HepG2 (cell line): ENCODE results near the gene MYADML2. TPM values are rescaled to one million over a fixed set of nuclear protein-coding genes. Genes with fewer than 3 reads are reported as not detected.

Experiments used
- ARID3A ChIP-seq: IDR thresholded peaks from 2 replicates; pipeline ENCODE4 v1.6.1; 2012; ENCODE audit warnings: low read depth, low read length, improper control_type of control experiment
- ATF2 ChIP-seq: sonication (generic); formaldehyde crosslinking; IDR thresholded peaks from 2 replicates; pipeline ENCODE4 v1.4.0; 2020; ENCODE audit warnings: missing genetic modification reagents
- CEBPB ChIP-seq: IDR thresholded peaks from 2 replicates; pipeline ENCODE4 v1.6.1; 2011; ENCODE audit warnings: low read depth, low read length, improper control_type of control experiment, borderline replicate concordance
- FOSL2 ChIP-seq: sonication (generic); formaldehyde crosslinking; IDR thresholded peaks from 2 replicates; pipeline ENCODE4 v1.4.0; 2020; ENCODE audit warnings: missing genetic modification reagents
- HNRNPK ChIP-seq: fragments of 200-400 bp; formaldehyde crosslinking; IDR thresholded peaks from 2 replicates; pipeline ENCODE4 v1.6.1; 2018; ENCODE audit warnings: low read length, low read depth, moderate library complexity, mild to moderate bottlenecking; ENCODE audit not compliant: poor library complexity, severe bottlenecking
- MBNL3 ChIP-seq: fragments of 250-450 bp; sonication (Bioruptor Pico); conservative IDR thresholded peaks from 2 replicates; pipeline ENCODE4 v1.8.0; 2022; ENCODE audit warnings: mild to moderate bottlenecking, inconsistent platforms
- MIER3 ChIP-seq: IDR thresholded peaks from 2 replicates; pipeline ENCODE4 v1.6.1; 2016; ENCODE audit warnings: missing compliant biosample characterization, borderline replicate concordance
- RFX3 ChIP-seq: IDR thresholded peaks from 2 replicates; pipeline ENCODE4 v1.6.1; 2016; ENCODE audit warnings: missing biosample characterization, missing genetic modification reagents
- ZBTB1 ChIP-seq: sonication (generic); formaldehyde crosslinking; IDR thresholded peaks from 2 replicates; pipeline ENCODE4 v1.4.0; 2020; ENCODE audit warnings: missing genetic modification reagents, borderline replicate concordance
- ZBTB20 ChIP-seq: sonication (generic); formaldehyde crosslinking; IDR thresholded peaks from 2 replicates; pipeline ENCODE4 v1.8.1; 2023; ENCODE audit warnings: missing genetic modification reagents, low read depth, mild to moderate bottlenecking, borderline replicate concordance
- ZMYM3 ChIP-seq: sonication (generic); formaldehyde crosslinking; IDR thresholded peaks from 2 replicates; pipeline ENCODE4 v1.5.1; 2020; ENCODE audit warnings: mild to moderate bottlenecking, missing genetic modification reagents
- ZNF280D ChIP-seq: sonication (generic); formaldehyde crosslinking; IDR thresholded peaks from 2 replicates; pipeline ENCODE4 v1.5.1; 2020; ENCODE audit warnings: mild to moderate bottlenecking, missing genetic modification reagents
- ZNF83 ChIP-seq: sonication (generic); formaldehyde crosslinking; IDR thresholded peaks from 2 replicates; pipeline ENCODE4 v1.4.0; 2020; ENCODE audit warnings: missing genetic modification reagents, mild to moderate bottlenecking, borderline replicate concordance
- polyA plus RNA-seq, 8 experiments: library from polyadenylated mRNA; depleted of rRNA in 3 of 8; stranded (reverse) in 7 of 8; unstranded in 1 of 8; fragments of >200 nt; fragmentation: Illumina TruSeq in 4 of 8; extraction: Trizol in 4 of 8; gene quantifications; 2 replicates each; pipeline versions ENCODE4 v1.2.1 to v1.2.3, GENCODE V29; 2011 to 2016; ENCODE audit warnings: low read depth in 4 of 8, missing spikeins in 1 of 8, mixed read lengths in 1 of 8; ENCODE audit not compliant: insufficient read depth in 1 of 8
- total RNA-seq, 5 experiments: library from RNA; depleted of rRNA; stranded (reverse); fragments of >200 nt; fragmentation: Illumina TruSeq; extraction: Trizol; gene quantifications; 2 replicates each; pipeline ENCODE4 v1.2.3, GENCODE V29; 2016; ENCODE audit warnings: low read depth in 1 of 5
- TF ChIP-seq, protein P1 (sequence below): fragments of 450-650 bp; IDR thresholded peaks from 2 replicates; pipeline ENCODE4 v1.6.1; 2017; ENCODE audit warnings: mild to moderate bottlenecking
- TF ChIP-seq, protein P2 (sequence below): sonication (generic); formaldehyde crosslinking; IDR thresholded peaks from 2 replicates; pipeline ENCODE4 v1.4.0; 2020; ENCODE audit warnings: missing genetic modification reagents, mild to moderate bottlenecking, borderline replicate concordance

MYADML2 gene
- total and polyA plus RNA-seq, 2 of the 13 experiments (the other 11 are each of a cell fraction or from before 2014, with no cell fraction given) = not detected

- peak; percentile 12; the same call in 1 of the 2 replicates for TF ChIP-seq ATF2 (CRISPR knock-in tag)
- TF ChIP-seq RFX3 = no peak
- no peak for TF ChIP-seq ZBTB1 (CRISPR knock-in tag)
- 0 out of 2 replicates have a peak, but pooled peaks have one; percentile 65 for TF ChIP-seq ZNF83
- TF ChIP-seq ARID3A = no peak
- no peak; the same call in 1 of the 2 replicates for TF ChIP-seq FOSL2 (CRISPR knock-in tag)
- TF ChIP-seq HNRNPK = no peak
- no peak for TF ChIP-seq CEBPB
- TF ChIP-seq ZBTB20 = peak; percentile 31; the same call in 1 of the 2 replicates
- TF ChIP-seq, protein P1, sequence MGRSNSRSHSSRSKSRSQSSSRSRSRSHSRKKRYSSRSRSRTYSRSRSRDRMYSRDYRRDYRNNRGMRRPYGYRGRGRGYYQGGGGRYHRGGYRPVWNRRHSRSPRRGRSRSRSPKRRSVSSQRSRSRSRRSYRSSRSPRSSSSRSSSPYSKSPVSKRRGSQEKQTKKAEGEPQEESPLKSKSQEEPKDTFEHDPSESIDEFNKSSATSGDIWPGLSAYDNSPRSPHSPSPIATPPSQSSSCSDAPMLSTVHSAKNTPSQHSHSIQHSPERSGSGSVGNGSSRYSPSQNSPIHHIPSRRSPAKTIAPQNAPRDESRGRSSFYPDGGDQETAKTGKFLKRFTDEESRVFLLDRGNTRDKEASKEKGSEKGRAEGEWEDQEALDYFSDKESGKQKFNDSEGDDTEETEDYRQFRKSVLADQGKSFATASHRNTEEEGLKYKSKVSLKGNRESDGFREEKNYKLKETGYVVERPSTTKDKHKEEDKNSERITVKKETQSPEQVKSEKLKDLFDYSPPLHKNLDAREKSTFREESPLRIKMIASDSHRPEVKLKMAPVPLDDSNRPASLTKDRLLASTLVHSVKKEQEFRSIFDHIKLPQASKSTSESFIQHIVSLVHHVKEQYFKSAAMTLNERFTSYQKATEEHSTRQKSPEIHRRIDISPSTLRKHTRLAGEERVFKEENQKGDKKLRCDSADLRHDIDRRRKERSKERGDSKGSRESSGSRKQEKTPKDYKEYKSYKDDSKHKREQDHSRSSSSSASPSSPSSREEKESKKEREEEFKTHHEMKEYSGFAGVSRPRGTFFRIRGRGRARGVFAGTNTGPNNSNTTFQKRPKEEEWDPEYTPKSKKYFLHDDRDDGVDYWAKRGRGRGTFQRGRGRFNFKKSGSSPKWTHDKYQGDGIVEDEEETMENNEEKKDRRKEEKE = no peak
- 0 out of 2 replicates have a peak, but pooled peaks have one; percentile 52 for TF ChIP-seq ZNF280D (CRISPR knock-in tag)
- 0 out of 2 replicates have a peak, but pooled peaks have one; percentile 7 for TF ChIP-seq MIER3 (CRISPR knock-in tag)
- TF ChIP-seq, protein P2, sequence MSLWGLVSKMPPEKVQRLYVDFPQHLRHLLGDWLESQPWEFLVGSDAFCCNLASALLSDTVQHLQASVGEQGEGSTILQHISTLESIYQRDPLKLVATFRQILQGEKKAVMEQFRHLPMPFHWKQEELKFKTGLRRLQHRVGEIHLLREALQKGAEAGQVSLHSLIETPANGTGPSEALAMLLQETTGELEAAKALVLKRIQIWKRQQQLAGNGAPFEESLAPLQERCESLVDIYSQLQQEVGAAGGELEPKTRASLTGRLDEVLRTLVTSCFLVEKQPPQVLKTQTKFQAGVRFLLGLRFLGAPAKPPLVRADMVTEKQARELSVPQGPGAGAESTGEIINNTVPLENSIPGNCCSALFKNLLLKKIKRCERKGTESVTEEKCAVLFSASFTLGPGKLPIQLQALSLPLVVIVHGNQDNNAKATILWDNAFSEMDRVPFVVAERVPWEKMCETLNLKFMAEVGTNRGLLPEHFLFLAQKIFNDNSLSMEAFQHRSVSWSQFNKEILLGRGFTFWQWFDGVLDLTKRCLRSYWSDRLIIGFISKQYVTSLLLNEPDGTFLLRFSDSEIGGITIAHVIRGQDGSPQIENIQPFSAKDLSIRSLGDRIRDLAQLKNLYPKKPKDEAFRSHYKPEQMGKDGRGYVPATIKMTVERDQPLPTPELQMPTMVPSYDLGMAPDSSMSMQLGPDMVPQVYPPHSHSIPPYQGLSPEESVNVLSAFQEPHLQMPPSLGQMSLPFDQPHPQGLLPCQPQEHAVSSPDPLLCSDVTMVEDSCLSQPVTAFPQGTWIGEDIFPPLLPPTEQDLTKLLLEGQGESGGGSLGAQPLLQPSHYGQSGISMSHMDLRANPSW (CRISPR knock-in tag) = no peak
- no peak for TF ChIP-seq MBNL3
- TF ChIP-seq ZMYM3 = no peak
Measured at GRCh38 chr17:81962499-81963441, 15.7 kb upstream of the MYADML2 start (continued).
